A673 (cell line): ENCODE data around the gene PGK1. TPM values are rescaled to one million over a fixed set of nuclear protein-coding genes. Genes with fewer than 3 reads are reported as not detected.

Experiments used
- BruUV-seq: library from RNA; stranded (reverse); fragments of 400-500 nt; replicated peaks from 2 replicates; lab custom pipeline; 2021; lab: Mats Ljungman, UMichigan
- CTCF ChIA-PET: fragments of 300-600 bp; sonication (Branson Sonifier 250); formaldehyde crosslinking; loops from one replicate; lab custom pipeline; 2022; ENCODE audit warnings: antibody characterized with exemption; lab: Charles Lee
- POLR2A ChIA-PET: fragments of 300-600 bp; sonication (Branson Sonifier 250); formaldehyde crosslinking; loops from one replicate; lab custom pipeline; 2022; ENCODE audit warnings: antibody characterized with exemption; ENCODE audit not compliant: low non-redundant PET; lab: Charles Lee
- DNase-seq: peaks from one replicate; pipeline ENCODE4 v3.0.0-alpha.2; 2015; ENCODE audit warnings: low spot score
- H3K27ac ChIP-seq: fragments of 200-600 bp; sonication (generic); 2 replicates; pipeline ENCODE4 v1.5.1; 2016; ENCODE audit warnings: mixed run types, low read depth, mild to moderate bottlenecking, mixed read lengths, antibody characterized with exemption, low read length; ENCODE audit not compliant: poor library complexity, severe bottlenecking
- H3K27me3 ChIP-seq: fragments of 200-600 bp; sonication (generic); replicated peaks from 2 replicates; pipeline ENCODE4 v1.6.1; 2017; ENCODE audit warnings: mixed run types, low read depth, mild to moderate bottlenecking, mixed read lengths, antibody characterized with exemption, low read length; ENCODE audit not compliant: insufficient read depth, poor library complexity
- H3K36me3 ChIP-seq: fragments of 200-600 bp; sonication (generic); 2 replicates; pipeline ENCODE4 v1.6.1; 2016; ENCODE audit warnings: mixed run types, mild to moderate bottlenecking, mixed read lengths, antibody characterized with exemption, low read length; ENCODE audit not compliant: insufficient read depth, poor library complexity, severe bottlenecking
- H3K4me1 ChIP-seq: fragments of 200-600 bp; sonication (generic); 2 replicates; pipeline ENCODE4 v1.6.1; 2017; ENCODE audit warnings: mixed run types, mild to moderate bottlenecking, mixed read lengths, antibody characterized with exemption, low read length; ENCODE audit not compliant: insufficient read depth, poor library complexity, severe bottlenecking
- H3K4me3 ChIP-seq: fragments of 200-600 bp; sonication (generic); 2 replicates; pipeline ENCODE4 v1.5.1; 2016; ENCODE audit warnings: low read depth, mixed run types, mild to moderate bottlenecking, mixed read lengths, low read length; ENCODE audit not compliant: poor library complexity, severe bottlenecking
- H3K9me3 ChIP-seq: fragments of 200-600 bp; sonication (generic); 2 replicates; pipeline ENCODE4 v1.6.1; 2016; ENCODE audit warnings: mixed run types, low read depth, mild to moderate bottlenecking, mixed read lengths, antibody characterized with exemption, low read length; ENCODE audit not compliant: poor library complexity, severe bottlenecking
- EZH2 ChIP-seq: fragments of 200-600 bp; sonication (generic); IDR thresholded peaks from 2 replicates; pipeline ENCODE4 v1.6.1; 2017; ENCODE audit warnings: borderline replicate concordance, low read depth, mild to moderate bottlenecking, mixed read lengths, antibody characterized with exemption, low read length; ENCODE audit not compliant: poor library complexity, severe bottlenecking
- intact Hi-C: fragments of 100-400 bp; cut with micrococcal nuclease; formaldehyde crosslinking; loops from one replicate; pipeline ENCODE4 v1.10.0; 2022; ENCODE audit not compliant: unreplicated experiment
- total RNA-seq: library from RNA; stranded (reverse); gene quantifications from 2 replicates; pipeline ENCODE4 v1.2.3, GENCODE V29; 2021
- TF ChIP-seq, protein P1 (sequence below): fragments of 300-800, 200-600 bp; sonication (generic); conservative IDR thresholded peaks from 2 replicates; pipeline ENCODE4 v1.5.1; 2017; ENCODE audit warnings: low read depth, mild to moderate bottlenecking, antibody characterized with exemption, low read length, moderate library complexity, mixed read lengths

Gene PGK1
- total RNA-seq, 1 experiment from 2014 or later, result 438 TPM

DNA sequence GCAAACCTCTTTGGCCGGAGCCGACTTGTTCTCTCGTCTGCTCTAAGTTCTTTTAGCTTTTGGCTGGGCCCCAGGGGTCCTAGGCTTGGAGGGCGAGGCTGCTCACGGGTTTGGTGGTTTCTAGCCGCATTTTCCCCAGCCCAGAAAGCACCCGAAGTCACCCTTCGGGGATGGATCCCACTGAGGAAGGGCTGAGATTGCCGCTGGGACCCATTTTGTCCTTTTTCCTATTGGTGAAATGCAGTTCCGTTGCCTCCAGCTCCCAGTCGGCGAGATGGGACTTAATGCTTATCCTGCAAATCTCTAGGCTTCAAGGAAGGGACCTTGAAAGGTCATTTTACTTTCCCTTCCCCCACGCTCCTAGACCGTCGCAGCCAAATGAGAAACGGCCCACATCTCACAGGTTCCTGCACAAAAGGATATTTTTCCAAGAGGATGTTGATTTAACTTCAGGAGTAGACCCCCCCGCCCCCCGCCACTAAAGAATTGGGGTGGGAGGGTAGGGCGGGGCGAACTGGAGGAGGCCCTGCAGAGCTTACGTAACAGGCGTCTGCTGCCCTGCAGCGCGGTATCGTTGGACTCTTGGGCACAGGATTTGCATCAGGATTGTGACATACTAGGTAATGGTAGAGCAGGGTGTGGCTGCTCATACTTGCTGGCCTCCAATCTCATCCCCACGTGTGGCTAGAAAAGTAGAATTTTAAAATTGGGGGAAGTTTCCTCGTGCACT lies 564 bp downstream of the PGK1 start:
- no peaks in the 10 kb centered on the region for H3K27me3 ChIP-seq
- TF ChIP-seq, protein P1, sequence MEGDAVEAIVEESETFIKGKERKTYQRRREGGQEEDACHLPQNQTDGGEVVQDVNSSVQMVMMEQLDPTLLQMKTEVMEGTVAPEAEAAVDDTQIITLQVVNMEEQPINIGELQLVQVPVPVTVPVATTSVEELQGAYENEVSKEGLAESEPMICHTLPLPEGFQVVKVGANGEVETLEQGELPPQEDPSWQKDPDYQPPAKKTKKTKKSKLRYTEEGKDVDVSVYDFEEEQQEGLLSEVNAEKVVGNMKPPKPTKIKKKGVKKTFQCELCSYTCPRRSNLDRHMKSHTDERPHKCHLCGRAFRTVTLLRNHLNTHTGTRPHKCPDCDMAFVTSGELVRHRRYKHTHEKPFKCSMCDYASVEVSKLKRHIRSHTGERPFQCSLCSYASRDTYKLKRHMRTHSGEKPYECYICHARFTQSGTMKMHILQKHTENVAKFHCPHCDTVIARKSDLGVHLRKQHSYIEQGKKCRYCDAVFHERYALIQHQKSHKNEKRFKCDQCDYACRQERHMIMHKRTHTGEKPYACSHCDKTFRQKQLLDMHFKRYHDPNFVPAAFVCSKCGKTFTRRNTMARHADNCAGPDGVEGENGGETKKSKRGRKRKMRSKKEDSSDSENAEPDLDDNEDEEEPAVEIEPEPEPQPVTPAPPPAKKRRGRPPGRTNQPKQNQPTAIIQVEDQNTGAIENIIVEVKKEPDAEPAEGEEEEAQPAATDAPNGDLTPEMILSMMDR, result no peak
- no peak for TF ChIP-seq EZH2
- ChIA-PET CTCF (no interaction called here), POLR2A (interaction anchor here (0.6 kb wide), 1 partner anchor 36 kb away, joined by 3 read pairs; no protein-coding TSS in a partner anchor)
- DNase-seq, result peak; percentile 43
- H3K9me3 ChIP-seq, result no peaks in the 10 kb centered on the region
- peak overlapping the region; percentile 88 for H3K27ac ChIP-seq
- H3K36me3 ChIP-seq, result peaks cover 7% of the 10 kb centered on the region
- no TSS peak for BruUV-seq
- peaks cover 6% of the 10 kb centered on the region for H3K4me1 ChIP-seq
- peak overlapping the region; percentile 81 for H3K4me3 ChIP-seq
- intact Hi-C loops, result no loop called here

- Histone ChIP-seq H3K4me3 (peak overlapping the region; percentile 81), H3K4me1 (peaks cover 6% of the 10 kb centered on the region), H3K9me3 (no peaks in the 10 kb centered on the region), H3K27ac (peak overlapping the region; percentile 88), H3K27me3 (no peaks in the 10 kb centered on the region), H3K36me3 (peaks cover 19% of the 10 kb centered on the region)
- intact Hi-C loops, result no loop called here
- CTCF ChIA-PET, result no interaction called here
- no TSS peak for BruUV-seq
- no peak for DNase-seq
- no peak for TF ChIP-seq EZH2
- TF ChIP-seq, protein P1, result no peak
- POLR2A ChIA-PET, result interaction anchor here (0.5 kb wide), 1 partner anchor 20 kb away, joined by 3 read pairs; no protein-coding TSS in a partner anchor
Measured at GRCh38 chrX:78105944-78106650, 2.0 kb downstream of the PGK1 start.

DNA sequence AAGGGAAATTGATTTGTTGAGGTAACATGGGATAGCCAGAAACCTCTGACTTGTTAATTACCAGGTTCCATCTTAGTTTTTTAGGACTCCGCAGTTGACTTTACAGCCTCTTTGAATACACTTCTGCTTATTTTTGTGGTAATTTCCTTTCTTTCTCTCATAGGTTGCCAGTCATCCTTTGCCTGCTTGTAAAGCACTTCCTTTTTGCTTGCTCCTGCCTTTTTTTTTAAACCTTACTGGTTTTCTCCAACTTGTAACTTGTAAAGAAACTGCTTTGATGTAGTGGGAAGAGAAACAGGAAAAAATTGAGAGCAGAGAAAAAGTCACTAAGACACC lies 2.6 kb downstream of the PGK1 start:
- Histone ChIP-seq H3K27ac (peak overlapping the region; percentile 88), H3K4me1 (peaks cover 6% of the 10 kb centered on the region), H3K4me3 (peak overlapping the region; percentile 81), H3K27me3 (no peaks in the 10 kb centered on the region), H3K36me3 (peaks cover 25% of the 10 kb centered on the region), H3K9me3 (no peaks in the 10 kb centered on the region)
- TF ChIP-seq, protein P1, result no peak
- no peak for TF ChIP-seq EZH2
- ChIA-PET POLR2A (no interaction called here), CTCF (no interaction called here)
- no peak for DNase-seq
- intact Hi-C loops, result no loop called here
- BruUV-seq, result no TSS peak
